H1 (cell line): Measurements from ENCODE around the gene DCAF6.

Experiments
- CHD2 ChIP-seq: IDR thresholded peaks from 2 replicates; pipeline ENCODE4 v1.6.1; 2012; ENCODE audit warnings: low read length, improper control_type of control experiment
- CTCF ChIP-seq, 3 experiments: IDR thresholded peaks; 1 replicate in 2 of 3; 2 replicates in 1 of 3; pipeline versions ENCODE4 v1.5.1 to v1.6.1; 2011; ENCODE audit warnings: low read length in 3 of 3, mild to moderate bottlenecking in 3 of 3, inconsistent platforms in 2 of 3, low read depth in 1 of 3, moderate library complexity in 1 of 3; ENCODE audit not compliant: insufficient read depth in 1 of 3; ENCODE audit errors: control extremely low read depth in 1 of 3
- POLR2A ChIP-seq, 2 experiments: IDR thresholded peaks; 1 replicate in 1 of 2; 2 replicates in 1 of 2; pipeline ENCODE4 v1.6.1; 2011; ENCODE audit warnings: low read depth in 2 of 2, low read length in 2 of 2, mild to moderate bottlenecking in 2 of 2; ENCODE audit errors: control extremely low read depth in 1 of 2
- USF2 ChIP-seq: IDR thresholded peaks from 2 replicates; pipeline ENCODE4 v1.6.1; 2011; ENCODE audit warnings: low read length, improper control_type of control experiment
- ZNF274 ChIP-seq: IDR thresholded peaks from 2 replicates; pipeline ENCODE4 v1.7.0; 2012; ENCODE audit warnings: low read length, borderline replicate concordance; ENCODE audit errors: extremely low read depth

GRCh38 chr1:167893798-167894197 lies 42.7 kb upstream of the DCAF6 start:
- no peak for TF ChIP-seq POLR2A (IDR thresholded peaks at IDR 0.05; ENCODE audit: control extremely low read depth in 1 of 2, low read depth in 2 of 2, low read length in 2 of 2)
- TF ChIP-seq USF2, result no peak
- no peak for TF ChIP-seq ZNF274
- no peak for TF ChIP-seq CTCF (IDR thresholded peaks at IDR 0.05; ENCODE audit: control extremely low read depth in 1 of 3, insufficient read depth in 1 of 3, low read depth in 1 of 3, low read length in 3 of 3)
- no peak for TF ChIP-seq CHD2
